WTC11 (cell line): ENCODE measurements around the gene ENO1.
"Not testable (repeated sequence)": the region's sequence is repeated elsewhere in the genome, so short reads cannot be mapped to it uniquely, and the experiment has no call there.

Source experiments
- CTCF ChIP-seq: fragments of 200-600 bp; IDR thresholded peaks from 2 replicates; pipeline ENCODE4 v1.8.0; 2022; ENCODE audit warnings: antibody characterized with exemption
- FOXP1 ChIP-seq: sonication (generic); formaldehyde crosslinking; IDR thresholded peaks from 2 replicates; pipeline ENCODE4 v1.8.0; 2022; ENCODE audit warnings: missing genetic modification reagents, mild to moderate bottlenecking, moderate library complexity, borderline replicate concordance
- GRHL2 ChIP-seq: fragments of 250-450 bp; sonication (Bioruptor Pico); IDR thresholded peaks from 2 replicates; pipeline ENCODE4 v1.8.0; 2022; ENCODE audit warnings: mild to moderate bottlenecking, moderate library complexity; ENCODE audit not compliant: insufficient replicate concordance, severe bottlenecking
- IRF1 ChIP-seq: sonication (generic); formaldehyde crosslinking; IDR thresholded peaks from 2 replicates; pipeline ENCODE4 v1.8.0; 2023; ENCODE audit warnings: missing genetic modification reagents

- TF ChIP-seq CTCF; IRF1 (CRISPR knock-in tag); GRHL2 (CRISPR knock-in tag); FOXP1 (CRISPR knock-in tag): not testable (repeated sequence)
Measured at GRCh38 chr1:8886031-8886524, 7.6 kb upstream of the ENO1 start.
